ENCODE results near the gene FAM216B. TPM values are rescaled to one million over a fixed set of nuclear protein-coding genes. Genes with fewer than 3 reads are reported as not detected.

FAM216B gene
- polyA plus RNA-seq, 3 donors = not detected

DNA sequence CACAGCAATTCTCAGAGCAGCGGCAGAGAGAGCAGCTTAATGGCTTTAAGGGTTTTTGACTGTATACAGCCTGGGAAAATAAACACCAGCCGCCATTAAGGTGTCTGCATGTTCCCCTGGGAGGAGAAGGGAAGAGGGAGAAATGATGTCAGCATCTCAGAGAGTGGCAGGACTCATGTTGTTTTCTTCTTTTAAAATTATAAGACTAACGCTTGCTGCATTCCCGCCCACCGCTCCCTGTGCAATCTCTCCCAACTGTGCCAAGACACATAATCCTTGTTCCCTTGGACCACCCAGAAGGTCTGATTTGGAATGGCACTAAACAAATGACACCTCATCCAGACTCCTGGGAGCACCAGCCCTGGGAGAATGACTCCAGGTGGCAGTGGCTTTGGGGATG, 27.7 kb upstream of the FAM216B start:
- Mint-ChIP-seq H3K9me3 (peaks cover 0 to 5% (median 0%) of the 10 kb centered on the region in 7 donors), H3K4me1 (no peaks in the 10 kb centered on the region), H3K36me3 (no peaks in the 10 kb centered on the region), H3K27me3 (ENCODE audit: low read depth in 3 of 3) (peaks cover 0 to 4% (median 1%) of the 10 kb centered on the region in 3 donors), H3K4me3 (no peak overlapping the region), H3K27ac (no peak overlapping the region)
- Histone ChIP-seq H3K4me2 (replicated peaks; ENCODE audit: extremely low read depth, low read length, poor library complexity, severe bottlenecking) (no peak overlapping the region), H3K36me3 (replicated peaks in 1 of 2; ENCODE audit: control insufficient read depth in 1 of 2, insufficient read depth in 2 of 2, low read length in 2 of 2) (no peaks in the 10 kb centered on the region), H3K9me3 (replicated peaks in 1 of 2; ENCODE audit: control insufficient read depth in 1 of 2, insufficient read depth in 1 of 2, low read length in 2 of 2) (no peaks in the 10 kb centered on the region), H3K9ac (ENCODE audit: insufficient read depth, low read length, poor library complexity, severe bottlenecking) (no peak overlapping the region), H3K4me1 (ENCODE audit: control insufficient read depth in 1 of 2, insufficient read depth in 2 of 2, low read length in 2 of 2) (no peaks in the 10 kb centered on the region), H4K20me1 (ENCODE audit: insufficient read depth, low read length) (no peaks in the 10 kb centered on the region), H3K27me3 (ENCODE audit: control insufficient read depth in 2 of 2, insufficient read depth in 2 of 2, low read length in 2 of 2) (no peaks in the 10 kb centered on the region), H3K79me2 (ENCODE audit: insufficient read depth, low read length) (no peaks in the 10 kb centered on the region), H2AFZ (ENCODE audit: insufficient read depth, low read depth, low read length, poor library complexity, severe bottlenecking) (no peak overlapping the region), H3K27ac (ENCODE audit: low read depth in 1 of 2, low read length in 2 of 2) (no peak overlapping the region), H3K4me3 (replicated peaks in 1 of 3; ENCODE audit: low read depth in 2 of 3, low read length in 3 of 3) (no peak overlapping the region)
- 96% methylated on average over 3 of the region's 5 CpGs for WGBS (ENCODE audit: insufficient coverage)
- DNase-seq = no peak
- intact Hi-C loops (cut with micrococcal nuclease) = no loop called here
- TF ChIP-seq, protein P1, sequence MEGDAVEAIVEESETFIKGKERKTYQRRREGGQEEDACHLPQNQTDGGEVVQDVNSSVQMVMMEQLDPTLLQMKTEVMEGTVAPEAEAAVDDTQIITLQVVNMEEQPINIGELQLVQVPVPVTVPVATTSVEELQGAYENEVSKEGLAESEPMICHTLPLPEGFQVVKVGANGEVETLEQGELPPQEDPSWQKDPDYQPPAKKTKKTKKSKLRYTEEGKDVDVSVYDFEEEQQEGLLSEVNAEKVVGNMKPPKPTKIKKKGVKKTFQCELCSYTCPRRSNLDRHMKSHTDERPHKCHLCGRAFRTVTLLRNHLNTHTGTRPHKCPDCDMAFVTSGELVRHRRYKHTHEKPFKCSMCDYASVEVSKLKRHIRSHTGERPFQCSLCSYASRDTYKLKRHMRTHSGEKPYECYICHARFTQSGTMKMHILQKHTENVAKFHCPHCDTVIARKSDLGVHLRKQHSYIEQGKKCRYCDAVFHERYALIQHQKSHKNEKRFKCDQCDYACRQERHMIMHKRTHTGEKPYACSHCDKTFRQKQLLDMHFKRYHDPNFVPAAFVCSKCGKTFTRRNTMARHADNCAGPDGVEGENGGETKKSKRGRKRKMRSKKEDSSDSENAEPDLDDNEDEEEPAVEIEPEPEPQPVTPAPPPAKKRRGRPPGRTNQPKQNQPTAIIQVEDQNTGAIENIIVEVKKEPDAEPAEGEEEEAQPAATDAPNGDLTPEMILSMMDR (IDR thresholded peaks at IDR 0.05) = no peak

DNA sequence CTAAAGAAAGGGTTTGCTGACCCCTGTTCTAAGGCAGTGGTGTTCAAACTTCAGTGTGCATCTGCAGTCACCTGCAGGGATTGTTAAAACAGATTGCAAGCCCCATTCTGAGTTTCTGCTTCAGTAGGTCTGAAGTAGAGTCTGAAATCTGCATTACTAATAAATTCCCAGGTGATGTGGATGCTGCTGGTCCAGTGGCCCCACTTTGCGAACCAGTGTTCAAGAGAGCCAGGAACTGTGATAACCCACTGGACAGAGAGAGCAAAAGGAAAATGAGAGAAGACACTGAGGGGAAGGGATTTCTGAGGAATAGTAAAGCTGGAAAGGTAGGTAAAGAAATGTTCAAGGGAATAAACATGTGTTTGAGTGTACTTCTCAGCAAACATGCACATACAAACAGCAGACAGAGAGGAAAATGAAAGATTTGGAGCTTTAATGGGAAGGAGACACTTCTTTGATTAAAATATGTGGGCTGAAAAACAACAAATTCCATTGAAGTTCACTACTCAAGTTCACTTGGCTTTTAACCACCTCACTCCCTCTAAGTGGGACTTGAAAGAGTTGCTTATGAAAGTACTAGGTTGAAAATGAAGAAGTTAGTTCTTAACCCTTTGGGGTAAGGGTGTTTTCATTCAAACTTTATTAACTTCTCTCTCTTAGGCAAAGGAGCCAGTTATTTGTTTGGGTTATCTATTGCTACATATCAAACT, 26.4 kb upstream of the FAM216B start:
- peak overlapping the region in 1 of 7 donors; percentile 10 for H3K27ac Mint-ChIP-seq
- no peak for DNase-seq
- H3K27me3 Mint-ChIP-seq (ENCODE audit: low read depth in 3 of 3) = peaks cover 0 to 1% (median 0%) of the 10 kb centered on the region in 3 donors
- H3K4me3 Mint-ChIP-seq = no peak overlapping the region
- no peaks in the 10 kb centered on the region for H3K27me3 ChIP-seq (ENCODE audit: control insufficient read depth in 2 of 2, insufficient read depth in 2 of 2, low read length in 2 of 2)
- no peaks in the 10 kb centered on the region for H3K79me2 ChIP-seq (ENCODE audit: insufficient read depth, low read length)
- WGBS (ENCODE audit: insufficient coverage) = 92% methylated on average over 1 of the region's 1 CpG
- H3K27ac ChIP-seq (ENCODE audit: low read depth in 1 of 2, low read length in 2 of 2) = no peak overlapping the region
- H3K4me1 Mint-ChIP-seq = no peaks in the 10 kb centered on the region
- no peak overlapping the region for H2AFZ ChIP-seq (ENCODE audit: insufficient read depth, low read depth, low read length, poor library complexity, severe bottlenecking)
- TF ChIP-seq, protein P1 (IDR thresholded peaks at IDR 0.05) = no peak
- H3K9me3 ChIP-seq (replicated peaks in 1 of 2; ENCODE audit: control insufficient read depth in 1 of 2, insufficient read depth in 1 of 2, low read length in 2 of 2) = no peaks in the 10 kb centered on the region
- H3K9me3 Mint-ChIP-seq = peaks cover 0 to 5% (median 0%) of the 10 kb centered on the region in 7 donors
- H4K20me1 ChIP-seq (ENCODE audit: insufficient read depth, low read length) = no peaks in the 10 kb centered on the region
- intact Hi-C loops (cut with micrococcal nuclease) = no loop called here
- H3K4me1 ChIP-seq (ENCODE audit: control insufficient read depth in 1 of 2, insufficient read depth in 2 of 2, low read length in 2 of 2) = no peaks in the 10 kb centered on the region
- no peak overlapping the region for H3K4me3 ChIP-seq (replicated peaks in 1 of 3; ENCODE audit: low read depth in 2 of 3, low read length in 3 of 3)
- no peak overlapping the region for H3K9ac ChIP-seq (ENCODE audit: insufficient read depth, low read length, poor library complexity, severe bottlenecking)
- H3K36me3 Mint-ChIP-seq = no peaks in the 10 kb centered on the region
- no peaks in the 10 kb centered on the region for H3K36me3 ChIP-seq (replicated peaks in 1 of 2; ENCODE audit: control insufficient read depth in 1 of 2, insufficient read depth in 2 of 2, low read length in 2 of 2)
- no peak overlapping the region for H3K4me2 ChIP-seq (replicated peaks; ENCODE audit: extremely low read depth, low read length, poor library complexity, severe bottlenecking)

Measured in CD14-positive monocyte (primary cell).